GM18858 (cell line): Measurements from ENCODE around the gene ENGASE.
"Not testable (repeated sequence)": the region's sequence is repeated elsewhere in the genome, so short reads cannot be mapped to it uniquely, and the experiment has no call there.

Experiments
- ATAC-seq: cut with Tn5 transposase; IDR thresholded peaks from one replicate; pipeline ENCODE4 v1.9.1; 2021; ENCODE audit not compliant: unreplicated experiment

Gene ENGASE

GRCh38 chr17:79051306-79051705 is 23.3 kb upstream of the ENGASE start:
- no peak for ATAC-seq

- no peak for ATAC-seq
Measured at GRCh38 chr17:79052131-79052530, 22.5 kb upstream of the ENGASE start.

GRCh38 chr17:79053251-79053925 is 21.2 kb upstream of the ENGASE start:
- no peak for ATAC-seq

GRCh38 chr17:79054200-79054960 is 20.2 kb upstream of the ENGASE start:
- ATAC-seq = no peak

- ATAC-seq = no peak
Measured at GRCh38 chr17:79055197-79055596, 19.4 kb upstream of the ENGASE start.

GRCh38 chr17:79057737-79058385 is 16.8 kb upstream of the ENGASE start:
- ATAC-seq = no peak

- ATAC-seq = no peak
Measured at GRCh38 chr17:79062691-79063090, 11.9 kb upstream of the ENGASE start.

- no peak for ATAC-seq
Measured at GRCh38 chr17:79064026-79064425, 10.6 kb upstream of the ENGASE start.

- no peak for ATAC-seq
Measured at GRCh38 chr17:79065105-79065670, 9.4 kb upstream of the ENGASE start.

- no peak for ATAC-seq
Measured at GRCh38 chr17:79066963-79067362, 7.7 kb upstream of the ENGASE start.

GRCh38 chr17:79070266-79070880 is 4.3 kb upstream of the ENGASE start:
- ATAC-seq = no peak

GRCh38 chr17:79071161-79071740 is 3.4 kb upstream of the ENGASE start:
- ATAC-seq = no peak

GRCh38 chr17:79072544-79072943 is 2.1 kb upstream of the ENGASE start:
- ATAC-seq = no peak

- no peak for ATAC-seq
Measured at GRCh38 chr17:79073016-79073705, 1.5 kb upstream of the ENGASE start.

GRCh38 chr17:79073706-79074088 is 927 bp upstream of the ENGASE start:
- no peak for ATAC-seq

- not testable (repeated sequence) for ATAC-seq
Measured at GRCh38 chr17:79074121-79074648, 439 bp upstream of the ENGASE start.

GRCh38 chr17:79075446-79075750 is 774 bp downstream of the ENGASE start:
- ATAC-seq = no peak

- no peak for ATAC-seq
Measured at GRCh38 chr17:79075861-79076406, 1.3 kb downstream of the ENGASE start.

GRCh38 chr17:79077587-79077986 is 3.0 kb downstream of the ENGASE start:
- no peak for ATAC-seq
